GM18505 (cell line): ENCODE measurements around the gene COL9A2.

ENCODE experiments used
- ATAC-seq: cut with Tn5 transposase; IDR thresholded peaks from one replicate; pipeline ENCODE4 v1.9.1; 2021; ENCODE audit not compliant: unreplicated experiment
- POLR2A ChIP-seq: IDR thresholded peaks from 4 replicates; pipeline ENCODE4 v1.6.1; 2011; ENCODE audit warnings: borderline replicate concordance; ENCODE audit not compliant: insufficient read depth, insufficient read length; ENCODE audit errors: extremely low read depth

Gene COL9A2

GRCh38 chr1:40305871-40306270 lies 11.2 kb downstream of the COL9A2 start:
- TF ChIP-seq POLR2A = no peak
- ATAC-seq = no peak

- no peak for ATAC-seq
These were observed 11.6 kb downstream of the COL9A2 start for GRCh38 chr1:40305451-40305850.

GRCh38 chr1:40303790-40304189 lies 13.3 kb downstream of the COL9A2 start:
- no peak for TF ChIP-seq POLR2A
- ATAC-seq = no peak

More at GRCh38 chr1:40305451-40305850, 11.6 kb downstream of the COL9A2 start:
- no peak for TF ChIP-seq POLR2A

- no peak for TF ChIP-seq POLR2A
- no peak for ATAC-seq
These were observed 13.9 kb downstream of the COL9A2 start for GRCh38 chr1:40303051-40303771.

GRCh38 chr1:40302475-40302874 lies 14.6 kb downstream of the COL9A2 start:
- no peak for ATAC-seq

GRCh38 chr1:40301541-40302299 lies 15.4 kb downstream of the COL9A2 start:
- ATAC-seq = no peak

More at GRCh38 chr1:40302475-40302874, 14.6 kb downstream of the COL9A2 start:
- TF ChIP-seq POLR2A = no peak

GRCh38 chr1:40301066-40301465 lies 16.0 kb downstream of the COL9A2 start:
- no peak for ATAC-seq
- TF ChIP-seq POLR2A = no peak

More at GRCh38 chr1:40301541-40302299, 15.4 kb downstream of the COL9A2 start:
- TF ChIP-seq POLR2A = no peak

GRCh38 chr1:40300651-40301050 lies 16.4 kb downstream of the COL9A2 start:
- no peak for ATAC-seq
- no peak for TF ChIP-seq POLR2A

GRCh38 chr1:40300249-40300567 lies 16.9 kb downstream of the COL9A2 start:
- TF ChIP-seq POLR2A = no peak
- ATAC-seq = no peak

- ATAC-seq = no peak
- no peak for TF ChIP-seq POLR2A
These were observed 17.5 kb downstream of the COL9A2 start for GRCh38 chr1:40299366-40300248.

- TF ChIP-seq POLR2A = no peak
- ATAC-seq = no peak
These were observed 25.8 kb downstream of the COL9A2 start for GRCh38 chr1:40291293-40291692.

GRCh38 chr1:40281853-40282252 lies 35.2 kb downstream of the COL9A2 start:
- ATAC-seq = no peak
- no peak for TF ChIP-seq POLR2A

GRCh38 chr1:40276122-40276521 lies 41.0 kb downstream of the COL9A2 start:
- TF ChIP-seq POLR2A = no peak
- no peak for ATAC-seq
